Uterus (tissue), 4 donors: ENCODE data around the gene ADAMTS14. TPM values are rescaled to one million over a fixed set of nuclear protein-coding genes. Genes with fewer than 3 reads are reported as not detected.

Experiments
- DNase-seq, 2 donors: peaks; one replicate each; pipeline ENCODE4 v3.0.0-alpha.2; 2019 to 2020
- H3K27ac ChIP-seq, 2 donors: fragments of 200-600 bp; sonication (generic); 1 replicate in 1 of 2; 2 replicates in 1 of 2; pipeline ENCODE4 v1.5.1; 2016 to 2018
- H3K27me3 ChIP-seq, 2 donors: fragments of 200-600 bp; sonication (generic); one replicate each; pipeline ENCODE4 v1.5.1; 2018 to 2019; ENCODE audit warnings: control low read depth in 1 of 2
- H3K36me3 ChIP-seq, 2 donors: fragments of 200-600 bp; sonication (generic); one replicate each; pipeline ENCODE4 v1.5.1; 2019; ENCODE audit warnings: control low read depth in 1 of 2
- H3K4me1 ChIP-seq, 2 donors: fragments of 200-600 bp; sonication (generic); one replicate each; pipeline ENCODE4 v1.5.1; 2018 to 2019; ENCODE audit warnings: control low read depth in 1 of 2
- H3K4me3 ChIP-seq, 2 donors: fragments of 200-600 bp; sonication (generic); 1 replicate in 1 of 2; 2 replicates in 1 of 2; pipeline ENCODE4 v1.5.1; 2018 to 2019; ENCODE audit warnings: mild to moderate bottlenecking in 1 of 2
- H3K9me3 ChIP-seq, 2 donors: fragments of 200-600 bp; sonication (generic); one replicate each; pipeline ENCODE4 v1.5.1; 2019; ENCODE audit warnings: control low read depth in 1 of 2
- POLR2A ChIP-seq, 2 donors: fragments of 450-650 bp; IDR thresholded peaks; one replicate each; pipeline ENCODE4 v1.6.1; 2016; ENCODE audit warnings: antibody characterized with exemption in 2 of 2, mild to moderate bottlenecking in 1 of 2, moderate library complexity in 1 of 2
- intact Hi-C: fragments of 100-400 bp; cut with DNase I; formaldehyde crosslinking; loops from one replicate; pipeline ENCODE4 v1.15.1; 2023; ENCODE audit warnings: low total_unique reads
- total RNA-seq, 4 donors: library from RNA; depleted of rRNA in 3 of 4; stranded (reverse); fragments of >200 nt in 3 of 4; gene quantifications; one replicate each; pipeline versions ENCODE4 v1.1.0 to v1.2.4, GENCODE V29; 2014 to 2023
- TF ChIP-seq, protein P1 (sequence below), 4 experiments: fragments of 200-600 bp in 2 of 4; fragments of 450-650 bp in 2 of 4; sonication (generic) in 2 of 4; IDR thresholded peaks; one replicate each; pipeline ENCODE4 v1.5.1; 2016 to 2019; ENCODE audit warnings: antibody characterized with exemption in 4 of 4, mild to moderate bottlenecking in 2 of 4, moderate library complexity in 1 of 4
- donor health status: DM: yes; HTN: yes; CAD: no.

The ADAMTS14 gene
- total RNA-seq, 4 donors from 2014 or later, result 0.18 to 3.7 TPM; not detected in 2

DNA sequence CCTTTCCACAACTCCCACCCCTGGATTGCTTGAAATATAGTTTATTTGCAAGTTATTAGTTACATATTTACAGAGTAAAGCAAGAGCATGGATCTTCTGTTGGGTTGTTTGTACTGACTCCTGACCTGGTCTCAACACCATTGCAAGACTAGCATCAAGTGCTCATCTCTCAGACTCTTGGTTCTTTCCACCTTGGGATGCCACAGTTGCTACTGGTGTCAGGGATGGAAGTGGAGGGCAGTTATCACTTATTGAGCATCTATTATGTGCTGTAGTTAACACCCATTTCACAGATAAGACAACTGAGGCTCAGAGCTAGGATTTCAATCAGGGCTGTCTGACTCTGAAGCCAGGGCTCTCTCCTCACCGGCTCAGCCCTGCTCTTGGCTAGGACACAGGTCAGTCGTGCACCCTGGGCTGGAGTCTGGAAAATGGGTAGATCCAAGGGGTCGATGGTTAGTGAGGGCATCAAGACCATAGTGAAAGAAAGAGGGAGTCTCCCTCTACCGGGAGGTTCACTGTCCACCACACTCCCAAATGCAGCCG lies 614 bp upstream of the ADAMTS14 start:
- no peak for DNase-seq
- H3K27ac ChIP-seq, result no peak overlapping the region
- H3K4me1 ChIP-seq, result no peaks in the 10 kb centered on the region
- peak overlapping the region in 1 of 2 donors; percentile 12 for H3K4me3 ChIP-seq
- no peaks in the 10 kb centered on the region for H3K36me3 ChIP-seq
- no peaks in the 10 kb centered on the region for H3K27me3 ChIP-seq
- TF ChIP-seq, protein P1, sequence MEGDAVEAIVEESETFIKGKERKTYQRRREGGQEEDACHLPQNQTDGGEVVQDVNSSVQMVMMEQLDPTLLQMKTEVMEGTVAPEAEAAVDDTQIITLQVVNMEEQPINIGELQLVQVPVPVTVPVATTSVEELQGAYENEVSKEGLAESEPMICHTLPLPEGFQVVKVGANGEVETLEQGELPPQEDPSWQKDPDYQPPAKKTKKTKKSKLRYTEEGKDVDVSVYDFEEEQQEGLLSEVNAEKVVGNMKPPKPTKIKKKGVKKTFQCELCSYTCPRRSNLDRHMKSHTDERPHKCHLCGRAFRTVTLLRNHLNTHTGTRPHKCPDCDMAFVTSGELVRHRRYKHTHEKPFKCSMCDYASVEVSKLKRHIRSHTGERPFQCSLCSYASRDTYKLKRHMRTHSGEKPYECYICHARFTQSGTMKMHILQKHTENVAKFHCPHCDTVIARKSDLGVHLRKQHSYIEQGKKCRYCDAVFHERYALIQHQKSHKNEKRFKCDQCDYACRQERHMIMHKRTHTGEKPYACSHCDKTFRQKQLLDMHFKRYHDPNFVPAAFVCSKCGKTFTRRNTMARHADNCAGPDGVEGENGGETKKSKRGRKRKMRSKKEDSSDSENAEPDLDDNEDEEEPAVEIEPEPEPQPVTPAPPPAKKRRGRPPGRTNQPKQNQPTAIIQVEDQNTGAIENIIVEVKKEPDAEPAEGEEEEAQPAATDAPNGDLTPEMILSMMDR (IDR thresholded peaks at IDR 0.05), result no peak
- intact Hi-C loops, result no loop called here
- H3K9me3 ChIP-seq, result no peaks in the 10 kb centered on the region

DNA sequence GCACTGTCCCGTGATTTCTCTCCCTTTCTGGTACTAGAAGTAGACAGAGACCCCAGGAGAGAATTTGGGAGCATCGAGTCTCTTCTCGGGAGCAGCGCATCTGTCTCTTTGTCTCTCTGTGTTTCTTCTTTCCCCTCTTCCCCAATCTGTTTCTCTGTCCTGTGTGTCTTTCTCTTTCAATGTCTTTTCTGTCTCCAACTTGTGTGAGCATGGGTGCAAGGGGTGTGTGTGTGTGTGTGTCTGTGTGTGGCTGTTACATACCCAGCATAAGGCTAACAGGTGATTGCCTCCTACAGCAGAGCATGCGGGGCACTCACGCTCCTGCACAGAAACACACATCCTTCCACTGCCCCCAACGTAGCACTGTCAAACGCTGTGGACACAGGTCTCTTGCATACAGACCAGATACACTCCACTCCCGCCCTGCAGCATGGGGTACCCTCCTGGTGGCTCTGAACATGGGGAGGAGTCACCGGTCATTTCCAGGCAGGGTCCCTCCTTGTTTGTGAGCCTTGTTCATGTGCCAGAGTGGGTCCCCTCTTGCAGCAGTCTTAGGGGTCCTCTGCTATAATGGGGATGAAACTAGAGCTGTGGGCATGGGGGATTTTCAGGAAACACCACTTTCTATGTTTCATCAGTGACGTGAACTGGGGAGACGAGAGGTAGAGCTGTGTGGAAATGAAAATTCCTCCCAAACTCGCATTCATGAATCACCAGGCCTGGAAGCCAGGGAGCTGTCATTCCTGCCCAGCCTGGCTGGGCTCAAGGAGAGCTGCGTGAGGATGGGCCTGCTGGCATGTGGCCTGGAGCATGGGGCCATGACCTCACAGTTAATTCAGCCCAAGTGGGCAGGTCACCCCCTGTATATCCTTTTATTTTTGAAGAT lies 980 bp downstream of the ADAMTS14 start:
- H3K27me3 ChIP-seq, result no peaks in the 10 kb centered on the region
- no peak overlapping the region for H3K4me3 ChIP-seq
- no peak for TF ChIP-seq POLR2A (IDR thresholded peaks at IDR 0.05)
- TF ChIP-seq, protein P1 (IDR thresholded peaks at IDR 0.05), result no peak
- no peaks in the 10 kb centered on the region for H3K36me3 ChIP-seq
- no peaks in the 10 kb centered on the region for H3K4me1 ChIP-seq
- peak in 1 of 2 donors; percentile 65 for DNase-seq
- no peak overlapping the region for H3K27ac ChIP-seq
- intact Hi-C loops, result no loop called here
- H3K9me3 ChIP-seq, result no peaks in the 10 kb centered on the region

DNA sequence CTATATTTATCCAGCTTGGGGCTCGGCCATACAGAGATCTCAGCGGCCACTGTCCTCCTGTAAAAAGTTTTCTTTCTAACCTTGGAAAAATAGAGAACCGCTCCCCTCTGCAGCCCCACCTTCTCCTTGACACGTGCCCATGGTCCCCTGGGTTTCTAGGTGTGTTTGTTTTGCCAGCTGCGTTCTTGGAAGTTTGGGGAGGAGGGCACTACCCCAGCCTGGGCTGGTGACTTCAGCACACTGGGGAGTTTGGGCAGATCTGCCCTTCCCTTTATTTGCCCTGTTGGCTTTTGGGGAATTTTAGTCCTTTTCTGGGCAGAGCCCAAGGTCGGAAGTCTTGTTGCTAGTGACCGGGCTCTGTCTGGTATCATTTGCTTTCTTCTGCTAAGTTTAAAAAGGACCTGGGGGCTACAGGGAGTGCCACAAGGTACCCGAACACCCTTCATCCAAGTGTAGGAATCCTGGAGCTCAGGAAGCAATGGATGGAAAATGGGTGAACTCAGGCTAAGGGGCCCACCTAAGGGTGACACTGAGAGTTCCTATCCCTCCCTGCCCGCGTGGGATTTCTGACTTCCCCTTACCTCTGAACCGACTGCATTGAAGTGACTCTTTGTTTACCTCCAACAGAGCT lies 1.7 kb downstream of the ADAMTS14 start:
- H3K4me1 ChIP-seq, result no peaks in the 10 kb centered on the region
- H3K9me3 ChIP-seq, result no peaks in the 10 kb centered on the region
- intact Hi-C loops, result no loop called here
- DNase-seq, result no peak
- no peak overlapping the region for H3K27ac ChIP-seq
- no peaks in the 10 kb centered on the region for H3K27me3 ChIP-seq
- TF ChIP-seq POLR2A (IDR thresholded peaks at IDR 0.05), result no peak
- TF ChIP-seq, protein P1 (IDR thresholded peaks at IDR 0.05), result no peak
- H3K36me3 ChIP-seq, result no peaks in the 10 kb centered on the region
- H3K4me3 ChIP-seq, result no peak overlapping the region

DNA sequence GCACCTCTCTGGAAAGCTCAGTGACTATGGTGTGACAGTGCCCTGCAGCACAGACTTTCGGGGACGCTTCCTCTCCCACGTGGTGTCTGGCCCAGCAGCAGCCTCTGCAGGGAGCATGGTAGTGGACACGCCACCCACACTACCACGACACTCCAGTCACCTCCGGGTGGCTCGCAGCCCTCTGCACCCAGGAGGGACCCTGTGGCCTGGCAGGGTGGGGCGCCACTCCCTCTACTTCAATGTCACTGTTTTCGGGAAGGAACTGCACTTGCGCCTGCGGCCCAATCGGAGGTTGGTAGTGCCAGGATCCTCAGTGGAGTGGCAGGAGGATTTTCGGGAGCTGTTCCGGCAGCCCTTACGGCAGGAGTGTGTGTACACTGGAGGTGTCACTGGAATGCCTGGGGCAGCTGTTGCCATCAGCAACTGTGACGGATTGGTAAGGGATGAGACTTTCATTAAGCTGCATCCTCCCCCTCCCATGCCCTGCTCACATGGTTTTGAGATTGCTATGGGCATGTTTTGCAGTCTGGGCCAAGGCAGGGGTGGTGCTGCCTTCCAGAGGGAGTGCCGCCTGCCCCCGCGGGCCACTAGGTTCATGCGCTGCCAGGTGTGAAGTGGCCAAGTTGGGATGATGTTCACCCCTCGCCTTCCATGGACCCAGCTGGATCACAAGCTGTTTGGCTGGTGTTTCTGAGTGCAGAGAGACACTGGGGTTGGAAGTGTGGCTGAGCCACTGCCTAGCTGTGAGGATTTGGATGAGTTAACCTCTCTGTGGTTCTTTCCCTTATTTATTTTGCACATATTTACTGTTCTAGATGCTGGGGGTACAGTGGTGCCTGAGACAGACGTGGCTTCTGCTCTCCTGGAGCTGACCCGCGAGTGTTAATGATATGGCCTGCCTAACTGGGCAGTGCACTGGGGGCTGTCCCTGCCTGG lies 2.5 kb downstream of the ADAMTS14 start:
- no peaks in the 10 kb centered on the region for H3K27me3 ChIP-seq
- DNase-seq, result no peak
- intact Hi-C loops, result no loop called here
- no peak overlapping the region for H3K4me3 ChIP-seq
- H3K9me3 ChIP-seq, result no peaks in the 10 kb centered on the region
- H3K4me1 ChIP-seq, result no peaks in the 10 kb centered on the region
- no peaks in the 10 kb centered on the region for H3K36me3 ChIP-seq
- no peak overlapping the region for H3K27ac ChIP-seq
- TF ChIP-seq POLR2A (IDR thresholded peaks at IDR 0.05), result no peak
- TF ChIP-seq, protein P1 (IDR thresholded peaks at IDR 0.05), result no peak
